ENCODE results near the gene ERN1.

ERN1 gene

DNA sequence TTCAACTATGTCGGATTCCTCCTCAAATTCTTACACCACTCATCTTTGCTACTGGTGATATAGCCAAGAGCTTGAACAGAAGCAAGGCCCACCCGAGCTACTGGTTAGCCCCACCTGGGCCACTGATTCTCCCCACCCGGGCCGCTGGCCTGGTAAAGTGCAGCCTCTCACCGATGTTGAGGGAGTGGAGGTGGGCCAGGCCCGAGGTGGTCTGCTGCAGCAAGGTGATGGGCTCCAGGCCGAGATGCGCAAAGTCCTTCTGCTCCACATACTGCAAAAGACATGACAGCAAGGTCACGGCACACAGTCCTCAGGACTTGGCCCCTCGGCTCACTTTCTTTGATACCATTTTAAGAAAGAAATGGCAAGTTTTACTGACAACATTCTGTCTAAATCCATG, 76.8 kb downstream of the ERN1 start:
- H3K4me3 ChIP-seq (ENCODE audit: low read depth, low read length) = no peak overlapping the region
- TF ChIP-seq, protein P1, sequence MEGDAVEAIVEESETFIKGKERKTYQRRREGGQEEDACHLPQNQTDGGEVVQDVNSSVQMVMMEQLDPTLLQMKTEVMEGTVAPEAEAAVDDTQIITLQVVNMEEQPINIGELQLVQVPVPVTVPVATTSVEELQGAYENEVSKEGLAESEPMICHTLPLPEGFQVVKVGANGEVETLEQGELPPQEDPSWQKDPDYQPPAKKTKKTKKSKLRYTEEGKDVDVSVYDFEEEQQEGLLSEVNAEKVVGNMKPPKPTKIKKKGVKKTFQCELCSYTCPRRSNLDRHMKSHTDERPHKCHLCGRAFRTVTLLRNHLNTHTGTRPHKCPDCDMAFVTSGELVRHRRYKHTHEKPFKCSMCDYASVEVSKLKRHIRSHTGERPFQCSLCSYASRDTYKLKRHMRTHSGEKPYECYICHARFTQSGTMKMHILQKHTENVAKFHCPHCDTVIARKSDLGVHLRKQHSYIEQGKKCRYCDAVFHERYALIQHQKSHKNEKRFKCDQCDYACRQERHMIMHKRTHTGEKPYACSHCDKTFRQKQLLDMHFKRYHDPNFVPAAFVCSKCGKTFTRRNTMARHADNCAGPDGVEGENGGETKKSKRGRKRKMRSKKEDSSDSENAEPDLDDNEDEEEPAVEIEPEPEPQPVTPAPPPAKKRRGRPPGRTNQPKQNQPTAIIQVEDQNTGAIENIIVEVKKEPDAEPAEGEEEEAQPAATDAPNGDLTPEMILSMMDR (IDR thresholded peaks at IDR 0.05; ENCODE audit: low read depth, low read length, missing control alignments) = no peak
- DNase-seq (ENCODE audit: low read depth) = no peak
- in situ Hi-C loops (cut with HindIII; ENCODE audit: low sequenced_read_pairs) = no loop called here

DNA sequence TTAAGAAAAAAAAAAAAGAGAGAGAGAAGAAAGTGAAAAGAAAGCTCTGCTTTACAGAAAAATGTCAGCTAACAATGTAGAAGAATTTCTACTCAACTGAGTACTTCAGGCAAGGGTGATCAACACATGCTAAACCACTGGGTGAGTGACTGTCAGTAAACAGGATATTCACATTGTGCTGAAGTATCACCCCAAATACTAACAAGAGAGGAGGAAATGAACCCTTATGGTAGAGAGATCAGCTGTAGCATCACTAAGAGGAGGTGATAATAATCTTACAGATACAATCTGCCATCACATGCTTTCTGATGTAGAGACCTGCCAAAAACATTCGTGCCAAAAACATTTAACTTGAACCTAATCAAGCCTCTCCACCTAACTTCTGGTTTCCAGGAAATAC, 78.8 kb downstream of the ERN1 start:
- H3K4me3 ChIP-seq (ENCODE audit: low read depth, low read length) = no peak overlapping the region
- in situ Hi-C loops (cut with HindIII; ENCODE audit: low sequenced_read_pairs) = no loop called here
- no peak for DNase-seq (ENCODE audit: low read depth)
- TF ChIP-seq, protein P1 (IDR thresholded peaks at IDR 0.05; ENCODE audit: low read depth, low read length, missing control alignments) = no peak

DNA sequence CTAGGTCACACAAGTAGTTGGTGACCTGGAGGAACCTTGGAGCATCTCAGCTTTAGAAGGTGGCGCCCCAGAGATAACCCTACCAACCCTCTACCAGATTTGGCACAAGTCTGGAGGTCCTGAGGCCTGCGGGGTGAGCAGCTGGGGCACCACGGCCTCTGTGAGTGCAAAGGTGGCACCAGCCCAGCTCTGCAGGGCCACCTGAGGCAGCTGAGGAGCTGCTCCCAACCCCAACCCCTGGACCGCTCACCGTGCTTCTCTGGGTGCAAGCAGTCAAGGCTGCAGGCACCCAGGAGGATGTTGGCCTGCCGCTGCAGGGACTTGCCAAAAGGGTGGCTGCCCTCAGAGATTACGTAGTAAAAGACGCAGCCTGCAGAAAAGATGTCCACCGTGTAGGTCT, 81.1 kb downstream of the ERN1 start:
- H3K4me3 ChIP-seq (ENCODE audit: low read depth, low read length) = no peak overlapping the region
- DNase-seq (ENCODE audit: low read depth) = no peak
- in situ Hi-C loops (cut with HindIII; ENCODE audit: low sequenced_read_pairs) = no loop called here
- TF ChIP-seq, protein P1 (IDR thresholded peaks at IDR 0.05; ENCODE audit: low read depth, low read length, missing control alignments) = no peak

DNA sequence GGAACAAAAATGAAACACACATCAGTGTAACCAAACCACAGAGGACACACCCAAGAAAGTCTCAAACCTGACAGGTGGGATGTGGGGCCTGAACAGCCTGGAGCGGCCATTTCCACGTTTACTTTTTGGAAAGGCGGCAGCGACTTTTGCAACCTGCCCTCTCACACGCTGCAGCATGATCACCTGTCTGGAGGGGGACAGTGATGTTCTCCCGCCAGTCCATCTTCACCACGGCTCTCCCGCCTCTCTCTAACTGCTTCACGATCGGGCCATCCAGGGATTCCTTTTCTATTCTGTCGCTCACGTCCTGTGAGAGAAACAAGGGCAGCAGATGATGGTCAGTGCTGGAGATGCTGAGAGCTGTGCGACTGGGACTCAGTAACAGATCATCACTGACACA, 84.8 kb downstream of the ERN1 start:
- in situ Hi-C loops (cut with HindIII; ENCODE audit: low sequenced_read_pairs) = no loop called here
- TF ChIP-seq, protein P1 (IDR thresholded peaks at IDR 0.05; ENCODE audit: low read depth, low read length, missing control alignments) = no peak
- DNase-seq (ENCODE audit: low read depth) = no peak

DNA sequence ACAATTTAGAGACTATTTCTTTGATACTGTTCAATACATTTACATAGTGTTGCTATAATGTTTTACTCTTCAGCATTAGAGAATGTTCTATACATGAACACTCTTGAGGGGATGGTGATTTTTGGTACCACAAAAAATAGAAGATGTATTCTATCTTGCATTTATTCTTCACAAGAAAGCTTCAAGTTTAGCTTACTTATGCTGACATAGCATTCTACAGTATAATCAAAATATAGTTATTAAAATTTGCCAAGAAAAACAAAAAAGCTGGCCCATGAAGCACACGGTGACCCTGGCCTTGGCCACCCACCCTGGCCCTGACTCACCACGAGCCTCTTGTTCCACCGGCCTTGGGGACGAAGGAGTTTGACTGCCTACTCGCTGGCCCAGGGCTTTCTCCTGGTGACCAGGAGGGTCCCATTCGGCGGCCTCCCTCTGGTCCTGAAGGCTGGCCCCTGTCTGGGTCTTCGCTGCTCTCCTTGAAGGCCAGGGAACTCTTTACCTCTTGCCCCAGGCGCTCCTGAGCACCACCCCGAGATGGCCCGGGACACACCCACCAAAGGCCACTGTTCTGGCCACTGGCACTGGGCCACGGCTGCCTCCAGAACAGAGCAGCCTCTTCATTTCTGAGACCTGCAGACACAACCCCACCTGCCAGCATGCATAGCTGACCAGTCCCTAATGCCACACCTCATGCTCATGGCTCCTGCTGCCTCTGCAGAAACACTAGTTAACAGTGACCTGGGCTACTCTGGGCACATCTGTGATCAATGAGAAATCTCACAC, 87.1 kb downstream of the ERN1 start:
- DNase-seq (ENCODE audit: low read depth) = no peak
- in situ Hi-C loops (cut with HindIII; ENCODE audit: low sequenced_read_pairs) = no loop called here

More for the DNA sequence above, 84.8 kb downstream of the ERN1 start:
- no peak overlapping the region for H3K4me3 ChIP-seq (ENCODE audit: low read depth, low read length)

DNA sequence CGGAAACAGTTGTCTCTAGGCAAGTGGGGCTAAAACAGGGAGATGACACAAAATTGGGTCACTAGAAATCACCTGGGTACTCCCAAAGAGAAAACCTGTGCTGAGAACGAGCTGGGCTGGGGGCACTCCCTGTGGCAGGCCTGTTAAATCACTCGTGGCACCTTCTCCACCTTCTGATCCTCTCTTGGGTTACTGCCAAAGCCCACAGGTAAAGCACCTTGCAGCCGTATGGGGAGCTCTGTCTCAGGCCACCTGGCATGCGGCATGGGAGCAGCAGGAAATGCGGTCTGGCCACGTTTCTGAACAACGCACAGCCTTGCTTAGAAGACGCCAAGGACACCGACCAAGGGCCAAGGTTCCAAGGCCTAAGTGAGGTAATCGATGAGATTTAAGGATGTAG, 88.0 kb downstream of the ERN1 start:
- in situ Hi-C loops (cut with HindIII; ENCODE audit: low sequenced_read_pairs) = no loop called here
- TF ChIP-seq, protein P1 (IDR thresholded peaks at IDR 0.05; ENCODE audit: low read depth, low read length, missing control alignments) = no peak
- no peak for DNase-seq (ENCODE audit: low read depth)
- H3K4me3 ChIP-seq (ENCODE audit: low read depth, low read length) = no peak overlapping the region

More for the DNA sequence above, 87.1 kb downstream of the ERN1 start:
- H3K4me3 ChIP-seq (ENCODE audit: low read depth, low read length) = no peak overlapping the region
- TF ChIP-seq, protein P1 (IDR thresholded peaks at IDR 0.05; ENCODE audit: low read depth, low read length, missing control alignments) = no peak
